Caki2 (cell line): Measurements from ENCODE around the gene NOL8. TPM values are rescaled to one million over a fixed set of nuclear protein-coding genes. Genes with fewer than 3 reads are reported as not detected.
A peak's percentile ranks its signal among the peaks of the same experiment; 100 is the strongest.

Source experiments
- DNase-seq: peaks from one replicate; pipeline ENCODE4 v3.0.0-alpha.2; 2015; ENCODE audit warnings: low read depth
- in situ Hi-C: cut with HindIII; loops from 2 replicates; pipeline ENCODE4 v1.10.0; 2016; ENCODE audit warnings: low sequenced_read_pairs, low pct_unique_long_range_greater_than_20kb, mixed read lengths
- total RNA-seq: library from RNA; depleted of rRNA; stranded (reverse); fragments of >200 nt; shearing (Covaris generic); gene quantifications from 2 replicates; pipeline ENCODE4 v1.2.3, GENCODE V29; 2014; ENCODE audit warnings: low replicate concordance

NOL8 gene
- total RNA-seq, 1 experiment from 2014 or later = 3.3 TPM

DNA sequence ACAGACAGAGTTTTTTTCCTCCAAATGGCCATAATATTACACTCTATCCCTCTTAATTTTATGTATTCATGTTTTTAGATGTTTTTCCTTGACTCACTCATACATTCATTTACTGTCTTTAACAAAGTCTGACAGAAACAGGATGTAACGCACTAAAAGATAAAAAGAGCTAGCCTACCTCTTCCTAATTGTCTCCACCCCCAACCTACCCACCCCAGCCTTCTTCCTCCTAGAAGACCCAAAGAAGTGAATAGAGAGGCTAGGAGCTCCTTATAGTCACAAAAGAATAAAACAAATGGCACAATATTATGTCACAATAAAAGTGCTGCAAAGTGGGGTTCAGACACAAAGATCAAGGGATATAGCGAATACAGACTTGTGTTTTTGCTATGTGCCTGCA is 719 bp downstream of the NOL8 start:
- no peak for DNase-seq
- in situ Hi-C loops = no loop called here

DNA sequence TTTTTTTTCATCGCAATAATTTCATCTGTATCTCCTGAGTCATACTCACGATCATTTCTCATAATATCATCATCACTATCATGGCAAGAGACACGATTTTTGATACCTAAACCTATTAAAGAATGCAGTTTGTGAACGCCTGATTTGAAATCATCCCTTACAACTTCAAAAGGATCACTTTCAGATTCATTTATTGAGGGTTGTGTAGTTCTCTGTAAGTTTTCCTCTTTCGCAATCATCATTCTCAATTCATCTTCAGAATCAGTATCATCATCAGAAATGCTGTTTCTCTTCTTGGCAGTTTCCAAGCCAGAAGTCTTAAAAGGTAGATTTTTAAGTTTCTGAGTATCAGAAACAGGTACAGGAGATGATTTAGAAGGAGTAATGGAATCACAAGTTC is 9.7 kb downstream of the NOL8 start:
- in situ Hi-C loops = no loop called here

GRCh38 chr9:92313624-92314012 is 11.5 kb downstream of the NOL8 start:
- in situ Hi-C loops = no loop called here
- DNase-seq = no peak

More for the DNA sequence above, 9.7 kb downstream of the NOL8 start:
- DNase-seq = no peak

DNA sequence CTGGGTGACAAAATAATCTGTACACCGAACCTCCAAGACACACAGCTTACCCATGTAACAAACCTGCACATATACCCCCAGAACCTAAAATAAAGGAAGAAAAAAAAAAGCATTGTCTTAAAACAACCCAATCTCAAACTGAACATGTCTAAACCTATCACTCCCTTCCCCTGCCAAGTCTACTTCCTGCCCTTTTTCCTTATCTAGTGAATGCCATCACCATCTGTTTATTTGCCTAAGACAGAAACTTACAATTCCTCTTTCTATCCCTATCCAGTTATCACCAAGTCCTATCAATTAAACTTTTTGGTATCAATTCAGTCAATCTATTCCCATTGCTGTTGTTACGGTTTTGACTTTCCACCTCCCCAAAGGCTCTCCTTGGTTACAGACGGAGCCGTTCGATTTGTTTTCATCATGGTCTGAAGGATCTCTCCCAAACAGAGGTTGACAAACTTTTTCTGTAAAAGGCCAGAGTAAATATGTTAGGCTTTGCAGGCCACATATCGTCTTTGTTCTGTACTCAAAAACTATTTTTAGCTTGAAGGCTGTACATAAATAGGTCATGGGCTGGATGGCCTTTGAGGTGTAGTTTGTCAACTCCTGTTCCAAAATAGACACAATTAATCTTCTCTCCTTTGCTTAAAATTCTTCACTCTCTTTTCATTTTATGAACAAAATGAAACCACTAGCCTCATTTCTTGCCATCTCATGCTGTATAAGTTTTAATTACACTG is 12.1 kb downstream of the NOL8 start:
- in situ Hi-C loops = no loop called here
- no peak for DNase-seq

DNA sequence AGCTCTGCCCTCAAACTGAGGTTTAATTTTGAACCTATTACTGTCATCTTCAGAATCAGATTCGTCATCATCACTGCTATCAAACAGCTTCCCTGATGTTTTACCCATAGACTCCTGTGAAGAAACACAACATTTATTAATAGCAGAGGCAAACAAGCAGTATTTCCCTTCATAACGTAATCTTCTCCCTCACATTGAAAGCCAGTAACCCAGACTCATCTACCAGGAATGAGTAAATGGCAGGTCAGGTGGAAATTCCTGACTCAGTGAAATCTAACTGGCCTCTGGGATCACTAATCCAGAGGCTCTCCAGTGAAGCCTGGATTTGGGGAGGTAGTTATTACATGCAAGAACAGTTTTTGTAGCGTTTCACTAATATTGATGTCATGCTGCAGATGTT is 14.6 kb downstream of the NOL8 start:
- no peak for DNase-seq
- in situ Hi-C loops = no loop called here

DNA sequence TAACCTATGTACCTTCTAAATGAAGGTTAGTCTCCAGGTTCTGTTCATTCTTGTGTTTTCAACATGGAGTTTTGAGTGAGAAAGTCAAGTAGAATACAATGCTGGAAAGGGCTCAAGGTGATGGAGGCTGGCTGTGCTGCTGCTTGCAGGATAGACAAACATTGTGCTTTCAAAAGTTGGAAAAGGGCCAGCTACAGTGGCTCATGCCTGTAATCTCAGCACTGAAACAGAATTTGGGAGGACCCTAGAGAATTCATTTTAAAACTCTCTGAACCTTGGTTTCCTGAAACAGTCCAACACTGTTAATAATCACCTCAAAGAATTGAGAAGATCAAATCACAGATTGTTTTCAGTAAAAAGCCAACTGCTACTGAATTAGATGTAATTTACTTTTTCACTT is 16.3 kb downstream of the NOL8 start:
- no peak for DNase-seq

GRCh38 chr9:92300936-92301335 is 24.2 kb downstream of the NOL8 start:
- in situ Hi-C loops = no loop called here
- DNase-seq = no peak

More for the DNA sequence above, 16.3 kb downstream of the NOL8 start:
- in situ Hi-C loops = no loop called here

- in situ Hi-C loops = no loop called here
- DNase-seq = no peak
Measured at GRCh38 chr9:92299116-92299515, 26.0 kb downstream of the NOL8 start.

- no peak for DNase-seq
- in situ Hi-C loops = no loop called here
Measured at GRCh38 chr9:92298036-92298435, 27.1 kb downstream of the NOL8 start.

- in situ Hi-C loops = no loop called here
Measured at GRCh38 chr9:92297611-92298010, 27.5 kb downstream of the NOL8 start.

DNA sequence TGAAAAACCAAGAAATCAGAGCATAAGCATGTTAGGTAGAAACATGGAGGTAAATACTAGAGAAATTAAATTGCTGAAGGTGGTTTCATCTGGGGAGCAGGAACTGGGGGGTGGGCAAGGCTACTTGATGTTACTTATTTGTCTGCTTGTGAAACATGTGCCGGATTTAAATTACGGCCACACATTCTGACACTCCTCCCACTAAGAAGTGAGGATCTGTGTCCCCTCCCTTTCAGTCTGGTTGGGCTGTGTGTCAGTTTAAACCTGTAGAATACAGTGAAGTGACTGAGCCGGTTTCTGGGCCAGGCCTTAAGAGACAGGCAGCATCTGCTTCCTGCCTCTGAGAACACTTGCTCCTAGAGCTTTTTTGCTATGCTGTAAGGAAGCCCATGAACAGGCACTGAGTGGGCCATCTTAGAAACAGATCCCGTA is 29.3 kb downstream of the NOL8 start:
- in situ Hi-C loops = no loop called here
- DNase-seq = no peak

More at GRCh38 chr9:92297611-92298010, 27.5 kb downstream of the NOL8 start:
- no peak for DNase-seq

DNA sequence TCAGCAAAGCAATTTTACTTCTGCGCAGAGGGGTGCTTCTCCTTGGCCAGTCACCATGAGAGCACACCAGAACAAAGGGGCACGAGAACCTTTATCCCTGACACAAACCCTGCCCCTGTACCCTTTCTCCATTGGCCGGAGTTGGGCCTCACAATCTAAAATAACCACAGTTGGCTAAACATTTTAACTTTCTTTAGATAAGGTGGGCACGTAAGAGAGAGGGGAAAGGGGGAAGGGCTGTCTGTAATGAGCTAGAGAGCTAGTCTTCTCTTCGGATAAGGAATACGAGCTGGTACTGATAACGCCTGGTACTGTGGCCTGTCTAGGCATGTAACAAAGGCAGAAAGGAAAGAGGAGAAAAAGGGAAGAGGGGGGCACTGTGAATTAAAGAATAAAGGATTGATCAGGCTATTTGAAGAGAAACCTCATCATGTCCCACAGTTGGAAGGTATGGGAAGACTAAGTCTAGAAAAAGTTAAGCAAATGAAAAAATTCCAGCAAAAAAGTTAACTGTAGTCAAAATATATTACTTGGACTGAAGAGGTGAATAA is 29.8 kb downstream of the NOL8 start:
- in situ Hi-C loops = no loop called here

DNA sequence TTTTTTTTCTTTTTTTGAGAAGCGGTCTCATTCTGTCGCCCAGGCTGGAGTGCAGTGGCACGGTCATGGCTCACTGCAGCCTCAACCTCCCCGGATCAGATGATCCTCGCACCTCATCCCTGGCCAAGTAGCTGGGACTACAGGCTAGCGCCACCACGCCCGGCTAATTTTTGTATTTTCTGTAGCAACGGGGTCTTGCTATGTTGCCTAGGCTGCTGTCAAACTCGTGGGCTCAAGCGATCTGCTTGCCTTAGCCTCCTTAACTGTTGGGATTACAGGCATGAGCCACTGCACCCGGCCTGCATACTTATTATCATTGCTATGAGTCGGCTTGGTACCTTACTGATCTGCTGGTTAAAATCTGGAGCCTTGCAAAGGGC is 30.9 kb downstream of the NOL8 start:
- peak; percentile 44 for DNase-seq
- in situ Hi-C loops = no loop called here

More for the DNA sequence above, 29.8 kb downstream of the NOL8 start:
- no peak for DNase-seq

GRCh38 chr9:92293452-92294296 is 31.5 kb downstream of the NOL8 start, which contains the start of gene IARS1:
IARS1 (minus strand) TSS chr9:92293697; CDS start chr9:92289419, 4,278 bp downstream.
- DNase-seq = peak; percentile 96
- in situ Hi-C loops = no loop called here

GRCh38 chr9:92293075-92293354 is 32.1 kb downstream of the NOL8 start:
- in situ Hi-C loops = no loop called here
- DNase-seq = no peak

GRCh38 chr9:92292338-92293074 is 32.6 kb downstream of the NOL8 start:
- in situ Hi-C loops = no loop called here
- no peak for DNase-seq

DNA sequence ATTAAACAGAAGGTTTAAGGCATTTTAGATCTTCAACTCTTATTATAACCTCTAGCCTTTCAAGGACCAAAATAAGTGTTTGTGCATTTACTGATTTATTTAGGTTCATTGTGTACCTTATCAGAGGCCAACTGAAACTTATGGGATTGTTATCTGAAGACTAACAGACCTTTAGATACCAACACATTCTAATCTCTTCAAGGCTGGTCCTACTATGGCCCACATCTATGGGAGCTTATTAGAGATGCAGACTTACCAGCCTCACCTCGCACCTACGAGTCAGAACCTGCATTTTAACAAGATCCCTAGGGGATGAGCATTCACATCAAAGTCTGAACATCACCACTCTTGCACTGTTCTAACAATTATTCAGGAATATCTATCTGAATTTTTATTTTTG is 33.6 kb downstream of the NOL8 start:
- no peak for DNase-seq
- in situ Hi-C loops = no loop called here

- in situ Hi-C loops = no loop called here
- no peak for DNase-seq
Measured at GRCh38 chr9:92290785-92291429, 34.2 kb downstream of the NOL8 start.
